Vagina (tissue), 2 donors: ENCODE results near the gene SORCS2.

Experiments
- POLR2A ChIP-seq, 2 donors: fragments of 450-650 bp; IDR thresholded peaks; one replicate each; pipeline ENCODE4 v1.6.1; 2017; ENCODE audit warnings: antibody characterized with exemption in 2 of 2, mild to moderate bottlenecking in 2 of 2, moderate library complexity in 2 of 2
- POLR2AphosphoS5 ChIP-seq, 2 donors: sonication (generic); formaldehyde crosslinking; IDR thresholded peaks; one replicate each; pipeline ENCODE4 v1.9.0; 2017; ENCODE audit warnings: antibody characterized with exemption in 2 of 2, mild to moderate bottlenecking in 2 of 2, low read depth in 1 of 2; ENCODE audit not compliant: insufficient read depth in 1 of 2
- TF ChIP-seq, protein P1 (sequence below), 3 experiments: fragments of 450-650 bp in 2 of 3; fragments of 200-600 bp in 1 of 3; sonication (generic) in 1 of 3; IDR thresholded peaks; one replicate each; pipeline ENCODE4 v1.5.1; 2017 to 2019; ENCODE audit warnings: antibody characterized with exemption in 3 of 3, mild to moderate bottlenecking in 2 of 3, moderate library complexity in 2 of 3

DNA sequence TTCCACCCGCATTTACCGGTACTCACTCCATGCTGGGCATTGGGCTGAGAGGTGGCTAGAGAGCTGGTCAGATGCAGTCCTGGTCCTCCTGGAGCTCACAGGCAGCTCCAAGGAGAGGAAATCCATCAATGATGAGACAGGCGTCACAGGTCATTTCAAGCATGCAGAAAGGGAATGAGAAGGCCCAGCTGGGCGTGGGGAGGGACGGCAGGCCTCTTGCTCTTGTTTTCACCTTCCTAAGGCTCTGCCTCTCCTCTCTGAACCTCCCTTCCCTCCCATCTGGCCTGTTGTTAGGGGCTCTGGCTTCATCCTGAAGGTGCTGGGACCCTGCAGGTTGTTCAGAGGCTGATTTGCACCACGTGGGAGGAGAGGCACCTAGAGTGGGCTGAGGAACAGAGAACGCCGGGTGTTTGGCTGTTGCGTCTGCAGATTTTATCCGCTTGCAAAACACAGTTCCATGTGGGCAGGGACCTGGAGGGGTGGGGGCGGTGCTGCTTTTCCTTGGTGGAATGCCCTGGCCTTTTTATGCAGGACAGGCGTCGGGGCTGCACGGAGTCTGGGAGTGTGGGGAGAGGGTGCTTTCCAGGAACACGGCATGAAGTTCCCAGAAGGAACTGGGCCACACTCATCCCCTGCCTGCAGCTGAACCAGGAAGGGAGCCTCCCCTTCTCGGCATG lies 323.9 kb downstream of the SORCS2 start:
- TF ChIP-seq POLR2A (IDR thresholded peaks at IDR 0.05) (no peak), POLR2AphosphoS5 (IDR thresholded peaks at IDR 0.05; ENCODE audit: insufficient read depth in 1 of 2, low read depth in 1 of 2) (no peak)
- TF ChIP-seq, protein P1, sequence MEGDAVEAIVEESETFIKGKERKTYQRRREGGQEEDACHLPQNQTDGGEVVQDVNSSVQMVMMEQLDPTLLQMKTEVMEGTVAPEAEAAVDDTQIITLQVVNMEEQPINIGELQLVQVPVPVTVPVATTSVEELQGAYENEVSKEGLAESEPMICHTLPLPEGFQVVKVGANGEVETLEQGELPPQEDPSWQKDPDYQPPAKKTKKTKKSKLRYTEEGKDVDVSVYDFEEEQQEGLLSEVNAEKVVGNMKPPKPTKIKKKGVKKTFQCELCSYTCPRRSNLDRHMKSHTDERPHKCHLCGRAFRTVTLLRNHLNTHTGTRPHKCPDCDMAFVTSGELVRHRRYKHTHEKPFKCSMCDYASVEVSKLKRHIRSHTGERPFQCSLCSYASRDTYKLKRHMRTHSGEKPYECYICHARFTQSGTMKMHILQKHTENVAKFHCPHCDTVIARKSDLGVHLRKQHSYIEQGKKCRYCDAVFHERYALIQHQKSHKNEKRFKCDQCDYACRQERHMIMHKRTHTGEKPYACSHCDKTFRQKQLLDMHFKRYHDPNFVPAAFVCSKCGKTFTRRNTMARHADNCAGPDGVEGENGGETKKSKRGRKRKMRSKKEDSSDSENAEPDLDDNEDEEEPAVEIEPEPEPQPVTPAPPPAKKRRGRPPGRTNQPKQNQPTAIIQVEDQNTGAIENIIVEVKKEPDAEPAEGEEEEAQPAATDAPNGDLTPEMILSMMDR (IDR thresholded peaks at IDR 0.05): no peak
